GM23338 (cell line): Measurements from ENCODE around the gene PPP2R2B.

Experiments used
- CTCF ChIP-seq, 2 experiments: fragments of 200-600 bp in 1 of 2; sonication (generic) in 1 of 2; conservative IDR thresholded peaks; 2 replicates each; pipeline versions ENCODE4 v1.5.1 to v1.6.1; 2016 to 2017; ENCODE audit warnings: antibody characterized with exemption in 2 of 2, low read depth in 2 of 2, mild to moderate bottlenecking in 2 of 2, moderate library complexity in 1 of 2
- EZH2 ChIP-seq: fragments of 200-600 bp; sonication (generic); IDR thresholded peaks from one replicate; pipeline ENCODE4 v1.8.0; 2017; ENCODE audit warnings: antibody characterized with exemption, mild to moderate bottlenecking, low read depth; ENCODE audit not compliant: unreplicated experiment
- EZH2phosphoT487 ChIP-seq: fragments of 200-600 bp; sonication (generic); IDR thresholded peaks from one replicate; pipeline ENCODE4 v1.8.1; 2018; ENCODE audit warnings: antibody characterized with exemption; ENCODE audit not compliant: unreplicated experiment
- JUNB ChIP-seq: IDR thresholded peaks from one replicate; pipeline ENCODE4 v1.6.1; 2016; ENCODE audit warnings: antibody characterized with exemption; ENCODE audit not compliant: unreplicated experiment
- POLR2AphosphoS5 ChIP-seq: IDR thresholded peaks from 2 replicates; pipeline ENCODE4 v1.6.1; 2016; ENCODE audit warnings: antibody characterized with exemption, low read depth
- REST ChIP-seq: IDR thresholded peaks from one replicate; pipeline ENCODE4 v1.6.1; 2018; ENCODE audit warnings: antibody characterized with exemption; ENCODE audit not compliant: unreplicated experiment
- STAT1 ChIP-seq: IDR thresholded peaks from one replicate; pipeline ENCODE4 v1.6.1; 2016; ENCODE audit warnings: antibody characterized with exemption; ENCODE audit not compliant: unreplicated experiment
- ZNF331 ChIP-seq: fragments of 250-450 bp; sonication (Bioruptor Pico); IDR thresholded peaks from 2 replicates; pipeline ENCODE4 v1.5.0; 2020; ENCODE audit warnings: low read depth, mild to moderate bottlenecking, moderate library complexity
- ZNF462 ChIP-seq: fragments of 250-450 bp; sonication (Bioruptor Pico); IDR thresholded peaks from 2 replicates; pipeline ENCODE4 v1.5.0; 2020; ENCODE audit warnings: mild to moderate bottlenecking, moderate library complexity
- TF ChIP-seq, protein P1 (sequence below): IDR thresholded peaks from 2 replicates; pipeline ENCODE4 v1.6.1; 2016; ENCODE audit warnings: antibody characterized with exemption

- TF ChIP-seq CTCF (conservative IDR thresholded peaks at IDR 0.05; ENCODE audit: low read depth in 2 of 2) (no peak), POLR2AphosphoS5 (no peak), REST (no peak), EZH2phosphoT487 (no peak), JUNB (no peak), EZH2 (no peak), ZNF331 (no peak), STAT1 (no peak), ZNF462 (CRISPR knock-in tag) (no peak)
- TF ChIP-seq, protein P1, sequence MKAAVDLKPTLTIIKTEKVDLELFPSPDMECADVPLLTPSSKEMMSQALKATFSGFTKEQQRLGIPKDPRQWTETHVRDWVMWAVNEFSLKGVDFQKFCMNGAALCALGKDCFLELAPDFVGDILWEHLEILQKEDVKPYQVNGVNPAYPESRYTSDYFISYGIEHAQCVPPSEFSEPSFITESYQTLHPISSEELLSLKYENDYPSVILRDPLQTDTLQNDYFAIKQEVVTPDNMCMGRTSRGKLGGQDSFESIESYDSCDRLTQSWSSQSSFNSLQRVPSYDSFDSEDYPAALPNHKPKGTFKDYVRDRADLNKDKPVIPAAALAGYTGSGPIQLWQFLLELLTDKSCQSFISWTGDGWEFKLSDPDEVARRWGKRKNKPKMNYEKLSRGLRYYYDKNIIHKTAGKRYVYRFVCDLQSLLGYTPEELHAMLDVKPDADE, result no peak
Observed at GRCh38 chr5:146632620-146633322, 245.8 kb downstream of the PPP2R2B start.
